Measurements from ENCODE around the gene SIRPB2. TPM values are rescaled to one million over a fixed set of nuclear protein-coding genes. Genes with fewer than 3 reads are reported as not detected.

The SIRPB2 gene
- total RNA-seq, 1 donor = not detected

DNA sequence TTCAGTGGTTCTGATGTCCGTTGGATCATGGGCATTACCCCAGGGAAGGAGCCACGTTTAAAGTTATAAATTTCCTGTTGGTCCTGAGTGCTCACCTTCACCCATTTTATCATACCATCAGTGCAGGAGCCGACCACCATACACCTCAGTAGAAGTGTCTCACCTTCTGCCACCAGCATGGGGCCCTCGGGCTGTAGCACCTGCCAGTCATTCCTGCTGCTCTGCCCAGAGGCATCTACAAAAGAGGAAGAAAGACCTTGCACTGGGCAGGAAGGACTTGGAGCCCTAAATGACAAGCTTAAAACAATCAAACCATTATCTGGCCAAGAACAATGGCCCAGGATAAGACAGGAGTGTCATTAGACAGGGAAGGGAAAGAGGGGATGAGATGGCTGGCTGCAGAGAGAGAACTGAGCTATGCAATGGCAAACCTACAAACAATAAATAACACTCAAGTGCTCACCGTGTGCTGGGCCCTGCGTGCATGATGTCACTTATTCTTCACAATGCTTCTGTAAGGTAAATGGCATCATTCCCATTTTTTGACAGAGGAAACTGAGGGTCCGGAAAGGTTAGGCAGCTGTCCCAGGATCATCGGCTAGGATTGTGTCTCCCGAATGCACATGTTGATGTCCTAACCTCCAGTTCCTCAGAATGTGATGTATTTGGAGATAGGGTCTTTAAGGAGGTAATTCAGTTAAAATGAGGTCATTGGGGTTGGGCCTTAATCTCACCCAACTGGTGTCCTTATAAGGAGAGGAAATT, 11.2 kb downstream of the SIRPB2 start:
- H3K4me3 ChIP-seq (ENCODE audit: low read depth, low read length) = no peak overlapping the region
- TF ChIP-seq, protein P1, sequence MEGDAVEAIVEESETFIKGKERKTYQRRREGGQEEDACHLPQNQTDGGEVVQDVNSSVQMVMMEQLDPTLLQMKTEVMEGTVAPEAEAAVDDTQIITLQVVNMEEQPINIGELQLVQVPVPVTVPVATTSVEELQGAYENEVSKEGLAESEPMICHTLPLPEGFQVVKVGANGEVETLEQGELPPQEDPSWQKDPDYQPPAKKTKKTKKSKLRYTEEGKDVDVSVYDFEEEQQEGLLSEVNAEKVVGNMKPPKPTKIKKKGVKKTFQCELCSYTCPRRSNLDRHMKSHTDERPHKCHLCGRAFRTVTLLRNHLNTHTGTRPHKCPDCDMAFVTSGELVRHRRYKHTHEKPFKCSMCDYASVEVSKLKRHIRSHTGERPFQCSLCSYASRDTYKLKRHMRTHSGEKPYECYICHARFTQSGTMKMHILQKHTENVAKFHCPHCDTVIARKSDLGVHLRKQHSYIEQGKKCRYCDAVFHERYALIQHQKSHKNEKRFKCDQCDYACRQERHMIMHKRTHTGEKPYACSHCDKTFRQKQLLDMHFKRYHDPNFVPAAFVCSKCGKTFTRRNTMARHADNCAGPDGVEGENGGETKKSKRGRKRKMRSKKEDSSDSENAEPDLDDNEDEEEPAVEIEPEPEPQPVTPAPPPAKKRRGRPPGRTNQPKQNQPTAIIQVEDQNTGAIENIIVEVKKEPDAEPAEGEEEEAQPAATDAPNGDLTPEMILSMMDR (IDR thresholded peaks at IDR 0.05; ENCODE audit: insufficient read depth, low read depth, low read length) = no peak
- no peak for DNase-seq (ENCODE audit: low read depth)

DNA sequence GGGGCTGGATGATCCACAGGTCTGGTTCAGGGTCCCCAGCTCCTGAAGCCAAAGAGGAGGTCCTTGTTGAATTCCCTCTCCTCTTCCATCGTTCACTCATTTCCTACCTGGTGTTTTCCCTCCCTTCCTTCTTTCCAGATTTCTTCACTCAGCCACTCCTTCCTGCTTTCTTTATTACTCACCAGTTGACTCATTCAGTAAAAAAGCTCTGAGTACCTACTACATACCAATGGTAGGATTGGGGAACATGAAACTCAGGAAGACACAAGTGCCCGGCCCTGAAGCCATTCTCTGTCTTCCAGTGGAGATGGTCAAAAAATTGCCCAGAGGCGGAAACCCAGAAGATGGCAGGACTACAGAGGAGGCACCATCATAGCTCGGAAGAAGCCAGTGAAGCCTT, 12.7 kb downstream of the SIRPB2 start:
- no peak overlapping the region for H3K4me3 ChIP-seq (ENCODE audit: low read depth, low read length)
- DNase-seq (ENCODE audit: low read depth) = peak; percentile 17
- TF ChIP-seq, protein P1 (IDR thresholded peaks at IDR 0.05; ENCODE audit: insufficient read depth, low read depth, low read length) = no peak

DNA sequence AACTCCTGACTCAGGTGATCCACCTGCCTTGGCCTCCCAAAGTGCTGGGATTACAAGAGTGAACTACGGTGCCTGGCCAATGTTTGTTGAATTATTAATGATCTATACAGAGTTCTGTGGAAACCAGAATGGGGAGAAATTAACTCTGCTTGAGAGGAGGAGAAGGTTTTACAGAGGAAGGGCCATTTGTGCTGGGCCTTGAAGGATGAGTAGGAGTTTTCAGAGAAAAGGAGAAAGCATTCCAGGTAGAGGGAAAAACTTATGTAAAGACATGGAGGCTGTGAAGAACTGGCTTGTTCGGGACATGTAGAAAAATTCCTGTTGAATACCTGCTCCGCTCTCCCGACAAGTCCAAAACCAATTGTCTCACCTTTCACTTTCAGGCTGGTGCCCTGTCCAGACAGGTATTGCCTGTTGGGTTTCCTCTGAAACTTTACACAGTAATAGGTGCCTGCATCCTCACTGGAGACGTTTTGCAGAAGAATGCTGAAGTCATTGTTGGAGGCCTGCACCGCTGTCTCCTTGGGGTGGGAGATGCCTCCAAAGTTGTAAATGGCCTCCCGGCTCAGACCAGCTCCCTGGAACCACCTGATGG, 13.2 kb downstream of the SIRPB2 start:
- H3K4me3 ChIP-seq (ENCODE audit: low read depth, low read length) = no peak overlapping the region
- TF ChIP-seq, protein P1 (IDR thresholded peaks at IDR 0.05; ENCODE audit: insufficient read depth, low read depth, low read length) = no peak
- DNase-seq (ENCODE audit: low read depth) = no peak

DNA sequence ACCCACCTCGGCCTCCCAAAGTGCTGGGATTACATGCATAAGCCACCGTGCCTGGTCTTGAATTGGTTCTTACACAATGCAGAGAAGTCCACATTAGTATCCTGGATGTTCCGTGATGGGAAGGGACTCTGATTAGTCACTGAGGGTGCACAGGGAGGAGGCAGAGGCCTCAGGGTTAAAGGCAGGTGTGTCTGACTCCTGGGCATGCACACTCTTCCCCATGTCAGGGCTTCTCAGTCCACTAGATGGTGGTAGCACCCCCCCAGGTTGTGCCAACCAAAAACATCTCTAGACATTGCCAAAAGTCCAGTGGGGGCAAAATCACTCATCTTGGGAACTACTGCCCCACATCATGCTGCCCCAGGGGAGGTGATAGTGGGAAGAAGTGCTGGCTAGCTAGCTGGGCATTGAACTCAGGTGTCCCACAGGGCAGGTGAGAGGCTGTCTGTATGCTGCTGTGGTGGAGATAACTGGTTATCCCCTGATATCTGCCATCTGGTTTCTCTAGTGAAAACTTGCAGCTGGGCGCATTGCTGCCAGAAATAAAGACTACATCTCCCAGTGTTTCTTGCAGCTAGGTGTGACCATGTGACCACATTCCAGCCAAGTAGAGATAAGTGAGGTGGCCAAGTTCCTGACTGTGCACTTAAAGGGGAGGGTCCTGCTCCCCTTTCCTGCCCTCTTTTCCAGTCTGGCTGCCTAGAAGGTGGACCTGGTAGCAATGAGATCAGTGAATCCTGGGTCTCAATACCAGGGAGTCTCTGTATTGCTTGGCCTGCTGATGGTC, 16.2 kb downstream of the SIRPB2 start:
- H3K4me3 ChIP-seq (ENCODE audit: low read depth, low read length) = no peak overlapping the region
- TF ChIP-seq, protein P1 (IDR thresholded peaks at IDR 0.05; ENCODE audit: insufficient read depth, low read depth, low read length) = no peak

DNA sequence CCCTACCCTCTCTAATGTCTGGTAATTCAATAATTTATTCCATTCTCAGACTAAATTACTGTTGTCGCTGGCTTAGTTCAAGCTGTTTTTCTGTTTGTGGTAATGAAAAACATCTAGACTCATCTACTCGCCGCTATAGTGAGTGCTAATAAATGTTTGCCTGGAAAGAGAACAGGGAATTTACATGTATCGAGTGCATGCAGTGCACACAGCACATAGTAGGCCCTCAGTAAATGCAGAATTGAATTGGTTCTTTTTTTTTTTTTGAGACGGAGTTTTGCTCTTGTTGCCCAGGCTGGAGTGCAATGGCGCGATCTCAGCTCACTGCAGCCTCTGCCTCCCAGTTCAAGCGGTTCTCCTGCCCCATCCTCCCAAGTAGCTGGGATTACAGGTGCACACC, 16.9 kb downstream of the SIRPB2 start:
- TF ChIP-seq, protein P1 (IDR thresholded peaks at IDR 0.05; ENCODE audit: insufficient read depth, low read depth, low read length) = no peak
- DNase-seq (ENCODE audit: low read depth) = no peak

More for the DNA sequence above, 16.2 kb downstream of the SIRPB2 start:
- DNase-seq (ENCODE audit: low read depth) = no peak

DNA sequence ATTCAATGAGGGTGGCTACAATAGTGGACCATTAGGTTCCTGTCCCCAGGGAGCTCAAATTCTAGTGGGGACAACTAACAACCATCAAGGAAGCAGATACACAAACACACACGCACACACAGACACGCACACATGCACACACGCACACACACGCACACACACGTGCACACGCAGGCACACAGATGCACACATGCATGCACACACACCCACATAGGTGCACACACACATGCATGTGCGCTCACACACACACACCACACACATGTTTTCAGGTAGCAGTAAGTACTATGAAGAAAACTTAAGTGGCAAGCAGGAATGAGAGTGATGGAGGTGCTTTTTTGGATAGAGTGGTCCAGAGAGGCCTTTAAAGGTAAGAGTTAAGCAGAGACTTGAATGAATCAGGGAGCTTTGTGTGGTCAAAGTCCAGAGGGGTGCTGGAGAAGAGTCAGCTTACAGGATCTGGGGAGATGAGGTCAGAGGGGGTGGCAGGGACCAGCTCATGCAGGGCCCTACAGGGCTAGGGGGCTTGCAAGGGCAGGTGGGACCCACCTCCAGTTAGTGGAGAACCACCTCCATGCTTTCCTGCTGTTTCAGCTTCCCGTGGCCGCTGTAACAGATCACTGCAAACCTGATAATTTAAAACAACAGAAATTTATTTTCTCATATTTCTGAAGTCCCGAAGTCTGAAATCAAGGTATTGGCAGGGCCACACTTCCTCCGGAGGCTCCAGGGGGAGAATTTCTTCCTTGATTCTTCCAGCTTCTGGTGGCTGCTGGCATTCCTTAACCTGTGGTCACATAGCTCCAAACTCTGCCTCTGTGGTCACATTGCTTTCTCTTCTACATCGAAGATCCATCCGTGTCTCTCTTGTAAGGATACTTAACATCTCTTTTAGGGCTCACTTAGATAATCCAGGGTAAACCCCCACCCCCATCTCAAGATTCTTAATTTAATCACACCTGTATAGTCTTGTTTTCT, 17.7 kb downstream of the SIRPB2 start:
- TF ChIP-seq, protein P1 (IDR thresholded peaks at IDR 0.05; ENCODE audit: insufficient read depth, low read depth, low read length) = no peak
- DNase-seq (ENCODE audit: low read depth) = no peak

More for the DNA sequence above, 16.9 kb downstream of the SIRPB2 start:
- no peak overlapping the region for H3K4me3 ChIP-seq (ENCODE audit: low read depth, low read length)

More for the DNA sequence above, 17.7 kb downstream of the SIRPB2 start:
- no peak overlapping the region for H3K4me3 ChIP-seq (ENCODE audit: low read depth, low read length)

All from fibroblast of villous mesenchyme (primary cell).